GM04503 (cell line): Measurements from ENCODE around the gene RPS27L.
A peak's percentile ranks its signal among the peaks of the same experiment; 100 is the strongest.
"Not testable (repeated sequence)": the region's sequence is repeated elsewhere in the genome, so short reads cannot be mapped to it uniquely, and the experiment has no call there.

ENCODE experiments used
- DNase-seq: peaks from one replicate; pipeline ENCODE4 v3.0.0-alpha.2; 2012; ENCODE audit warnings: low read depth

The RPS27L gene

DNA sequence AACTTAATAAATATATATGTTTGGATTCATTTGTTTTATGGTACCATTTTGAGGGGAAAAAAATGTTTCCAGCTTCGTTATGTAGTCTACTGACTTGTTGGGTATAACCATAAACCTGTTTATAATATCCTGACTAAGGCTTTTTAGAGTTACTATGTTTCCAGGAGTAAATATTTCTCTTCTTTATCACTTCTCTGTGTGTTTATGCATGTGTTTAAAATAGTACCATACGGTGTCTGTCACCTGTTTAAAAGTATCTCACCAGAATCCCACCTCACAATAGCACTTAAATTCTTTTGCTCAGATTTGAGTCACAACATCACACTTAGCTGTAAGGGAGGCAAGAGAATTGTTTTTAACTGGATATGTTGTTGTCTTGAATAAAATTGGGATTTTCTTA, 20.5 kb downstream of the RPS27L start:
- DNase-seq, result no peak

DNA sequence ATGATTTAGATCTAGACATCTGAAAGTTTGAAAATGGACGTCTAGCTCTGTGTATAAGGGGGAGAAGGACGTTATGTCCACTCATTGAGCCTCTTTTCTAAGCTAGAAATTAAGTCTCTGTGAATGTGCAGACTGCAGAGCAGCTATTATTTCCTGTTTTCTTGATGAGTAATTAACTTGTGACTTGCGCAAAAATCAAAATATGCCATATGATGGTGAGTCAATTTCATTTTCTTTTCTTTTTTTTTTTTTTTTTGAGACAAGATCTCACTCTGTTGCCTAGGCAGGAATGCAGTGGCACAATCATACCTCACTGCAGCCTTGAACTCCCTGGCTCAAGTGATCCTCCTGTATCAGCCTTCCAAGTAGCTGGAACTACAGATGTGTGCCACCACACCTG, 21.5 kb downstream of the RPS27L start:
- DNase-seq, result peak; percentile 81

DNA sequence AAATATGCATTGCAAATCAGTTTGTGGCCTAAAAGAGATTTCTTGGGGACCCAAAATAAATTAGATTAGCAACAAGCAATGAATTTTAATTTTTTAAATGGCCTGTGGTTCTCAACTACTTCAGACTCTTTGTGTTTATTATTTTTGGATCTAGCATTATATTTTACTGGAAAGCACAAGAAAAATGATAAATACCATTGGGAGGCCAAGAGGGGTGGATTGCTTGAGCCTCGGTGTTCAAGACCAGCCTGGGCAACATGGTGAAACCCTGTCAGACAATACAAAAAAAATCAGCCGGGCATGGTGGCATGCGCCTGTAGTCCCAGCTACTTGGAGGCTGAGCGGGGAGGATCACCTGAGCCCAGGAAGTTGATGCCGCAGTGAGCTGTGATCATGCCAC, 22.0 kb downstream of the RPS27L start:
- DNase-seq, result no peak

DNA sequence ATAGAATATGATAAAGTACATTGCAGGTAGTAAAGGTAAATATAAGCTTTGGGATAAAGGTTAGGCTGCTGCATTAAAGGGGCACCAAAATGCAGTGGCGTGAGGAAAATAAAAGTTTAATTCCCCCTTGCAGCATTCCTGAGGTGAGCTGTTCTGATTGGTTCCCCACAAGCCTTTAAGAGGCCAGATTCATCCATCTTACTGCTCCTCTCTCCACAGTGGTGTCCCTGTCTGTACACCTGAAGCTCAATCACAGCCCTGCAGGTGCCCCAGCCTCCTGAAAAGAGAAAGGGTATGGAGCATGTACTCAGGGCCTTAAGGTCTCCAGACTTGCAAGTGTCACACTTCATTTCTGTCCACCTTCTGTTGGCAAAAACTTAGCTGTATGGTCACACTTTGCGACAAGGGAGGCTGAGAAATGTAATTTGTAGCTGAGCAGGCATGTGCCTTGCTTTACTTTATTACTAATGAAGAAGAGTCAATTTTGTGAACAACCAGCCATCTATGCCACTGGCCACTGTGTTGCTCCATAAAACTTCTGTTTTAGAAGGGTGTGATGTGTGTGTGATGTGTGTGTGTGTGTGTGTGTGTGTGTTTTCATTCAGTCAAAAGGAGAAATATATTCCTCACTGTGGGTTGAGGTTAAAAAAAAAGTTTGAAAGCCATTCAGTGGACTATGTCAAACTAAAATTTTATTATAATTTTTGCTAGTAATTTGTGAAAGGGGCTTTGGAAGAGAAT, 22.9 kb downstream of the RPS27L start:
- no peak for DNase-seq

DNA sequence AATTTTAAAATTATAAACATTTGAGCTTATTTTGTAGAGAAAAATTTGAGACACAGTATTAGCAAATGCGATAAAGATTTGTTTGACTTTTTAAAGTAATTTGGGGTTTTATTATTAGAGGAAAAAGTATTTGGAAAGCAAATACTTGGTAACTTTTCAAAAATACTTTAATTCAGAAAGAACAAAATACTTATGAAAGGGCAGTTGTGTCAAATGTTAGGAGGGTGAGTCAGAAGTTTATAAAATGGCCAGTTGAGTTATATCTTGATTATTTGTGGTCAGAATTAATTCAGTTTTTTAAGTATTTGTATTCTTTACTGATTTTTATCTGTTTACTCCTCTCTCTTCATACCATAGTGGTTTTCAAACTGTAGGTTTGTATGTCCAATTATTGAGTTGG, 23.5 kb downstream of the RPS27L start:
- no peak for DNase-seq

DNA sequence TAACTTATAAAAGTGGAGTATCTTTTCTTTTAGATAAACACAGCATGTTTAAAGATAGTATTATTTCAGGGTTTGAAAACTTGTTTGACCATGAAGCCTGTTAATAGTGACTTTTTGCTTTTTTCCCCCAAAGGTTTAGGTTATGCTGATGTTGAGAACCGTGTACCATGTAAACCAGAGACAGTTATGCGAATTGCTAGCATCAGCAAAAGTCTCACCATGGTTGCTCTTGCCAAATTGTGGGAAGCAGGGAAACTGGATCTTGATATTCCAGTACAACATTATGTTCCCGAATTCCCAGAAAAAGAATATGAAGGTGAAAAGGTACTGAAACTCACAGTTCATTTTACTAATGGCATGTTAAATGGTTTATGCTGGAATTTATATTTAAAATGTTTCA, 30.6 kb downstream of the RPS27L start:
- DNase-seq, result no peak

DNA sequence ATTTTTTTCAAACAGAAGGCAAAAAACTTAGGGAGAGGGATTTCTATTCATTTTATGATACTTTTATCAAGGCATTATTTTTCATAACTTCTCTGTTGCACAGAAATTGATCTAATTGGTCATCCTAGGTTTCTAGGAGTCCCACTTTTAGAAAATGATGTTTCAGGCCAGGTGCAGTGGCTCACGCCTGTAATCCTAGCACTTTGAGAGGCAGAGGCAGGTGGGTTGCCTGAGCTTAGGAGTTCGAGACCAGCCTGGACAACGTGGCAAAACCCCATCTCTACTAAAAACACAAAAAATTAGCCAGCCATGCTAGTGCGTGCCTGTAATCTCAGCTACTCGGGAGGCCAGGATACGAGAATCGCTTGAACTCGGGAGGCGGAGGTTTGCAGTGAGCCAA, 32.8 kb downstream of the RPS27L start:
- DNase-seq, result no peak

DNA sequence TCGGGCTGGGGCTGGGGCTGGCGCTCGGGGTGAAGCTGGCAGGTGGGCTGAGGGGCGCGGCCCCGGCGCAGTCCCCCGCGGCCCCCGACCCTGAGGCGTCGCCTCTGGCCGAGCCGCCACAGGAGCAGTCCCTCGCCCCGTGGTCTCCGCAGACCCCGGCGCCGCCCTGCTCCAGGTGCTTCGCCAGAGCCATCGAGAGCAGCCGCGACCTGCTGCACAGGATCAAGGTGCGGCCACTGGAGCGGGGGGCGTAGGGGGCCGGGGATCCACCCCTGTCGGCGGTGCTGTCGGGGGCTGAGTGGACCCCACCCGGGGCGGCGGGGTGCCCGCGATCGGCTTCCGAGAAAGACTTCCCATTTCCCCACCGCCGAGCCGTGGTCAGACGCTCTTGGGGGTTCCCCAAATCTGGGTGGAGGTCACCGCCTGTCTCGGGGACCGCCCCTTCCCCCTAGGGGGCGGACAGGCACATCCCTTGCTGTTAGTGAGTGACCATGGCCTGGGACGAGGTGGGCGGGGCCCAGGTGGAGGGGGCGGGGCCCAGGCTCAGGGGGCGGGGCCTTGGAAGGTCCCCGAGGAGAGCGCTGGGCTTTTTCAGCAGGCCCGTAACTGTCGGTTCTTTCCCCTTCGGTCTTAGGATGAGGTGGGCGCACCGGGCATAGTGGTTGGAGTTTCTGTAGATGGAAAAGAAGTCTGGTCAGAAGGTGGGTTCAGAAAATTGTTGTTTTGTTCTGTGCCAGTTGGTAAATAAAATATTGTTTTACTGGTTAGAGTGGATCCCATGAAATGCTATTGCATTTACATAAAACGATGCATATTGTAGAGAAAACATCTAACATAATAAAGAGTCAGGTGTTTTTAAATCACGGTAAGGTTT, 35.0 kb downstream of the RPS27L start:
- DNase-seq, result no peak

DNA sequence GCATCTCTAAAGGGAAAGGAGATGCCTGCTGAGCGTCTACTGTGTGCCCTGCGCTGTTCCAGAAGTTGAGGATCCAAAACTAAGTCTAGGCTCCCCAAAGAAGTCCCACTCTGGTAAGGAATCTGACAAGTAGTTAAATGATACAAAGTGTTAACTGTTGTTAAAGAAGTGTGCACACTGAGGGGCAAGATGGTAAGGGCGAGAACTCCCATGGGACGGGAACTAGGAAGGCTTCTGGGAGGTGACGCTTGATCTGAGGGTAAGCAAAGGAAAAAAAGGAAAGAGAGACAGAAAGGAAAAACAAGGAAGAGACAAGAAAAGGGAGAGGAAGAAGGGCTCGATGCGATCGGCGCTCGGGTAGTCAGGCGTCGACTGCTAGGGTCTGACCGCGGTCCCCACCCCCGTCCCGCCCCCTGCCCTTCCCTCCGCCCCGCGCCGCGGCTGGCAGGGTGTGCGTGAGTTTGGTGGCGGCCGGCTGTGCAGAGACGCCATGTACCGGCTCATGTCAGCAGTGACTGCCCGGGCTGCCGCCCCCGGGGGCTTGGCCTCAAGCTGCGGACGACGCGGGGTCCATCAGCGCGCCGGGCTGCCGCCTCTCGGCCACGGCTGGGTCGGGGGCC, 35.8 kb downstream of the RPS27L start, which contains the start of gene LACTB:
LACTB (plus strand) TSS at position 480 of the 620 bp plus-strand sequence; CDS start at position 491, 11 bp downstream.
- DNase-seq, result no peak

DNA sequence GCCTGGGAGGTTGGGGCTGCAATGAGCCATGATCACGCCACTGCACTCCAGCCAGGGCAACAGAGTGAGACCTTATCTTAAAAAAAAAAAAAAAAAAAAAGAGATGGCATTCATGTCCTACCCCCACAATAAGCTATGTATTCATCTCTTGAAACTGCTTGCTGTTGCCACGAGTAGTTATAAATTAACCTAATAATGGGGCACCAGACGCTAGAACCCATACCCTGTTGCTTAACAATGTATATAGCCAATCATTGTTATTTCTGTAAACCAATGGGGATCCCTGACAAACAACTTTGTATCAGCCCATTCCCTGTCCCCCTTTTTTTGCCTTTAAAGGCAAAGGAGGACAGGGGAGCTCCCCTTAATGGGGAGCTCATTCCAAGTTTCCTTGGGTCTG, 38.4 kb downstream of the RPS27L start:
- no peak for DNase-seq

DNA sequence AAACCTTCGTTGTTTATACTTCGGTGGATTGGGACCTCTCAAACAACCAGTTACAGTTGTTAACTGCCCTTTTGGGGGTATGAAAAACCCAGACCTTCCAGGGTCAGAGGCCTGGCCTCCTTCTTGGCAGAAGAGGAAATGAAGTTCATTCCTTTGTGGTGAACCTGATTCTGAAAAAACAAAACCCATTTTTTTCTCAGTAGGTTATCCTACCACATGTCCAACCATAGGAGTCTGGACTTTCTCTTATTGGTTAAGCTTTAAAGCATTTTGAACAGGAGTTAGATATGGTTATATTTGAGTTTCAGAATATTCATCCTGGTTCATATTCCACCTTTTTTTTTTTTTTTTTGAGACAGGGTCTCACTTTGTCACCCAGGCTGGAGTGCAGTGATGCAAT, 42.8 kb downstream of the RPS27L start:
- no peak for DNase-seq

DNA sequence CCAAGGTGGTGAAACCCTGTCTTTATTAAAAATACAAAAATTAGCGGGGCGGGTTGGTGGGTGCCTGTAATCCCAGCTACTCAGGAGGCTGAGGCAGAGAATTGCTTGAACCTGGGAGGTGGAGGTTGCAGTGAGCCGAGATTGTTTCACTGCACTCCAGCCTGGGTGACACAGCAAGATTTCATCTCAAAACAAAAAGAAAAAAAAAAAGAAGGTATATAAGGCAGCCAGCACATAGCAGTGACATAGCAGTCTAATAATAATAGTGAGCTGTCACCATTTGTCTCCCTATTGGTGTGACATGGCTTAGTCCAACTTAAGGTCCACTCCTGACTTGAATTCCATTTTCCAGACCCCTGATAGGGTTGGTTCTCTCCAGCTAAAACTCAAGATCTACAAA, 44.4 kb downstream of the RPS27L start:
- no peak for DNase-seq

DNA sequence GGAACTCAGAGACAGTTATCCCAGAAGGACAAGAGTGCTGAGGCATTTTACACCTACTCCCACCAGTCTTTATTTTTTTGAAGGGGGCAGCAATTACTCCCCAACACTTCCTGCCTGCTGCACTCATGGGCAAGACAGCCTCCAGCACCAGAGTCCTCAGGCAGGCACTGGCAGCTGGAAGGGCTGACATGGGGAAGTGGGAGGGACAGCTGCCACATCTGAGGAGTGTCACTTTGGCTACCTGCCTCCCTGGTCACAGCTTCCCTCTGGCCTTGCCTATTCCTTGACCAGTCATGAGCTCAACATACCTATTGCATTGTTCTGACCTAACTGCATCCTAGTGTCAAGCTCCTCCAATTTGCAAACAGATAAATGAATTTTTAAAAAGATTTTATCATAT, 45.8 kb downstream of the RPS27L start:
- DNase-seq, result no peak

DNA sequence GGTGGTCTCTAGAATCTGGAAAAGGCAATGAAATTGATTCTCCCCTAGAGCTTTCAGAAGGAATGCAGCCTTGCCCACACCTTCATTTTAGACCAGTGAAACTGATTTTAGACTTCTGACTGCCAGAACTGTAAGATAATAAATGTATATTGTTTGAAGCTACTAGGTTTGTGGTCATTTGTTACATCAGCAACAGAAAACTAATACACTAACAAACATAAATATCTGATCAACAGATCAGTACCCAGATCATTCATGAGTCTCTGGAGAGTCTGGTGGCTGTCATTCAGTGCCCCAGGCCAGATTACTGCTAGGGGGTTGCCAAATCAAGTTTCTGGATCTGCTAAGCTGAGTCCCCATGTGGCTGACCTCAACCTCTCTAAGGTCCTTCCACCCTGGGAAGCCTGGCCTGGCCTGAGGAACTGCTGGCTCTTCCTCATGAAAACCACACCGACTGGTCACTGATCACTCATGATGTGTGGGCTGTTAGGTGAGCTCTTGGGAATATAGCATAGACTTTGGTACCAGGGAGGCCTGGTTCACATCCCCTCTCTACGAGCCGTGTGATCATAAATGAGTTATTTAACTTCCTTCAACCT, 46.8 kb downstream of the RPS27L start:
- no peak for DNase-seq

DNA sequence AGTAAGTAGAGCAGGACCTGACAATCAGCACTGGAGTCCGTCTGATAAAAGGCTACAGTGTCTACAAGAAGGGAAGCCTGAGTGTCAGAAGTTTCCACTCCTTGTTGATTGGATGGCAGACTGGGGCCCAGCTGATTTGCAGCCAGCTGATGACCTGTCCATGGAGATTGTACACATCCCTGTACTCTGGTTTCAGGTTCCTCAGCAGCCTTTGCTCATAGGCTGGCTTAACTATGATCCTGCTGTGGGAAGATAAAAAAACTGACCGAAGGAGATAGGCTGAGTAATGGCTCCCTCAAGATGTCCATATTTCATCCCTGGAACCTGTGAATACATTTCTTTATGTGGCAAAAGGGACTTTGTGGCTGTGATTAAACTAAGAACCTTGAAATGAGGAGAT, 47.4 kb downstream of the RPS27L start:
- no peak for DNase-seq

DNA sequence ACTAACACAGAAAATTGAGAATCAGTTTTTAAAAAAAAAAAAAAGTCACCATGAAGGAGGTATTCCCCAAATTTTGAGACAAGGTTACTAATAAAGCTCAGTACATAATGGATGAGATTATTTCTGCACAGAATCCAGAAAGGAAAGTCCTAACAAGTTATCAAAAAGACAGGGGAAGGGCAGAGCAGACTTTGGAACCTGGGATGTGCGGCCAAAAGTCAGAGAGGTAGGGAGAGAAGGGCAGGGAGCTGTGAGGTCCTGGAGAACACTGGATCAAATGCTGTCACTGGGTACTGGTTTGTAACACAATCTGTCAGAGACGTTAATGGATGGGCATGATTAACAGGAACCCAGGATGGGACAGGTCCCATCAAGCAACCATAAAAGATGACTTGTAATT, 47.8 kb downstream of the RPS27L start:
- DNase-seq, result no peak

DNA sequence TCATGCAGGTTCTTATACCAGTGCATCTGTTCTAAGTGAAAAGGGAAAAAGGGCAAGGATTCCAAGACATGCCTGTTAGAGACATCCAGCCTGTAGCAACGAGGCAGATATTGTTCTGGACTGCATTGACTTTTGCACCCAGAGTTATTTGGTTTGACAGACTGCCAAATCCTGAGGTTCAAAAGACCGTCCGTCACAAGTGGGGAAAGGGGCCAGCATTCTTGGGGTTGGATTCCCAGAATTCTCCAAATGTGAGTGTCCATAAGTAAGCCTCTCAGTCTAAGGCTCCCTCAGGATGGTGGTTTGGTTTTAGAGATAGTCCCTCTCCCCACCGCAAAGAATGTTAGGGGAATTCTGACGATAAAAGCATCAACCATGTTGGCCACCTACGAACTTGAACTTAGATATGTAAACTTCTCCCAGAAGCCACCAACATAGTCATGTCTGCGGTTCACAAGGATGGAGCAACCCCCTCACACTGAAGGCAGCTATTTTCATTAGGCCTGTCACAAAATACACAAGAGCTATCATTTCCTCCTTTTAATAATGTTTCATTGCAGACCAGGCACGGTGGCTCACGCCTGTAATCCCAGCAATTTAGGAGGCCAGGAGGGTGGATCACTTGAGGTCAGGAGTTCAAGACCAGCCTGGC, 49.3 kb downstream of the RPS27L start:
- peak; percentile 100 for DNase-seq

DNA sequence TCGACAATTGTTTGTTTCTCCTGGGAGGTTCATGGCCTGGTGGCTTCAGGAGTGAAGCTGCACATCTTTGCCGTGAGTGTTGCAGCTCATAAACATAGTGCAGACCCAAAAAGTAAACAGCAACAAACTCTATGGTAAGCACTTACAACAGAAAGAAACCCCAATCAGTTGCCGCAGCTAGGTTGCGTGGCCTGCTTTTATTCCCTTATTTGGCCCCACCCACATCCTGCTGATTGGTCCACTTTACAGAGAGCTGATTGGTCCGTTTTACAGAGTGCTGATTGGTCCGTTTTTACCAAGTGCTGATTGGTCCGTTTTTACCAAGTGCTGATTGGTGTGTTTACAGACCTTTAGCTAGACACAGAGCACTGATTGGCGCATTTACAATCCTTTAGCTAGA, 51.9 kb downstream of the RPS27L start:
- not testable (repeated sequence) for DNase-seq

DNA sequence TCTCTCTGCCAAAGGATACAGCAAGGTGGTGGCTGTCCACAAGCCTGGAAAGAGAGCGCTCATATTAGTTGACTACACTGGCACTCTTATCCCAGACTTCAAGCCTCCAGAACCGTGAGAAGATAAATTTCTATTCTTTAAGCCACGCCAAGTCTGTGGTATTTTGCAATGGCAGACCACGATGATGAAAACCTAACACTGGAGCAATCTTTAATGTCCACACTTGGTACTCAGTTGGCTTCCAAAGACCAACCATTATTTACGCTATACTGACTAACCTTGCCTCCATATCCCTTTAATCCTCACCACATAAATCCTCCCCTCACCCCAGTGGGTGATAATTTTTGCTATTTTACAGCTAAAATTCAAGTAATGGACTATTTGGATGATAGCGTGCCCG, 52.5 kb downstream of the RPS27L start:
- DNase-seq, result no peak

DNA sequence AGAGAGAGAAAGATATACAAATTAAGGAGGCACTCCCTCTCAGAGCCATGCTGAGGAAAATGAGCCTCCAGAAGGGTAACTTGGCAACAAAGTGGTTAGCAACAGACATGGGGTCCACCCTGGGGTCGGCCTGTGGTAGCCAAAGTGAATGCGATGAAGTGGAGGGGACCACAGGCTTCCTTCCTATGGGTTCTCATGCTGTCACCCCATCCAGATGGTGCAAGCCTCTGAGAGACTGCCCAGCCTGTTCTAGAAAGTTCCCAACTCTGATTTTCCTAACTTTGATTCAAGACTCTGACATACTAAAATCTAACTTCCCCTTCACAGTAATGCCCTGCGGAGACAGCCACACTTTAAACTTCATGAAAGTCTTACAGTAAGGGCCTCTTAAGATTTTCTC, 53.9 kb downstream of the RPS27L start:
- no peak for DNase-seq

DNA sequence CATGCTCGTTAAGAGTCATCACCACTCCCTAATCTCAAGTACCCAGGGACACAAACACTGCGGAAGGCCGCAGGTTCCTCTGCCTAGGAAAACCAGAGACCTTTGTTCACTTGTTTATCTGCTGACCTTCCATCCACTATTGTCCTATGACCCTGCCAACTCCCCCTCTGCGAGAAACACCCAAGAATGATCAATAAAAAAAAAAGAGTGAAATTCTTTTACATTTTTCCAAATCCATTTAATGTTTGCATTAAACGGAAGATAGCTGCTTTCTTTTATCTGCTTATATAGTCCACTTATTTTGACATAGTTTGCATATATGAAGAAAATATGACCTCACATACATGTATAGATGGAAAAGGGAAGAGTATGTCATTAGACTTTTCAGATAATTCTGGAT, 57.7 kb downstream of the RPS27L start:
- not testable (repeated sequence) for DNase-seq

DNA sequence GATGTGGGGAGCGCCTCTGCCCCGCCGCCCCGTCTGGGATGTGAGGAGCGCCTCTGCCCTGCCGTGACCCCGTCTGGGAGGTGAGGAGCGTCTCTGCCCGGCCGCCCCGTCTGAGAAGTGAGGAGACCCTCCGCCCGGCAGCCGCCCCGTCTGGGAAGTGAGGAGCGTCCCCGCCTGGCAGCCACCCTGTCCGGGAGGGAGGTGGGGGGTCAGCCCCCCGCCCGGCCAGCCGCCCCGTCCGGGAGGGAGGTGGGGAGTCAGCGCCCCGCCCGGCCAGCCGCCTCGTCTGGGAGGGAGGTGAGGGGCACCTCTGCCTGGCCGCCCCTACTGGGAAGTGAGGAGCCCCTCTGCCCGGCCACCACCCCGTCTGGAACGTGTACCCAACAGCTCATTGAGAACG, 58.4 kb downstream of the RPS27L start:
- not testable (repeated sequence) for DNase-seq
